Gastrocnemius medialis (tissue), 4 donors: ENCODE measurements around the gene PPP6C.

ENCODE experiments used
- CTCF ChIP-seq, 5 experiments: fragments of 450-650 bp in 3 of 5; fragments of 200-600 bp in 2 of 5; sonication (generic) in 2 of 5; IDR thresholded peaks in 4 of 5; conservative IDR thresholded peaks in 1 of 5; 1 replicate in 4 of 5; 2 replicates in 1 of 5; pipeline ENCODE4 v1.5.1; 2016 to 2019; ENCODE audit warnings: antibody characterized with exemption in 5 of 5, mild to moderate bottlenecking in 3 of 5, moderate library complexity in 3 of 5
- POLR2A ChIP-seq, 2 donors: fragments of 450-650 bp; IDR thresholded peaks; one replicate each; pipeline ENCODE4 v1.6.1; 2017; ENCODE audit warnings: antibody characterized with exemption in 2 of 2, mild to moderate bottlenecking in 2 of 2, moderate library complexity in 2 of 2

GRCh38 chr9:125166762-125167161 is 22.8 kb downstream of the PPP6C start:
- TF ChIP-seq CTCF (IDR thresholded peaks at IDR 0.05 in 4 of 5, conservative IDR thresholded peaks at IDR 0.05 in 1 of 5) (no peak), POLR2A (IDR thresholded peaks at IDR 0.05) (no peak)
